ENCODE measurements around the gene TTLL11. TPM values are rescaled to one million over a fixed set of nuclear protein-coding genes. Genes with fewer than 3 reads are reported as not detected.

The TTLL11 gene
- total and polyA plus RNA-seq, 2 of the 8 experiments (the other 6 are each of a cell fraction or from before 2014, with no cell fraction given) = 0.56 to 0.80 TPM

- H2BK15ac ChIP-seq (ENCODE audit: low read length) = no peak overlapping the region
- no peaks in the 10 kb centered on the region for H3K9me3 ChIP-seq (ENCODE audit: insufficient read depth in 2 of 2, low read depth in 1 of 2, low read length in 1 of 2)
- H3K23me2 ChIP-seq (ENCODE audit: low read depth, low read length) = peaks cover 4% of the 10 kb centered on the region; the same call in 1 of the 2 replicates
- ChIA-PET CTCF (ENCODE audit: partially characterized antibody) (interaction anchor here (0.7 kb wide), 1 partner anchor 105 kb away, joined by 3 read pairs; no protein-coding TSS in a partner anchor), POLR2A (ENCODE audit: partially characterized antibody) (no interaction called here)
- FAIRE-seq (no peak), DNase-seq (ENCODE audit: low read depth in 1 of 2, low spot score in 2 of 2) (no peak)
- H3K4me3 ChIP-seq (ENCODE audit: extremely low read depth in 1 of 4, insufficient read depth in 2 of 4, low read depth in 3 of 4, low read length in 4 of 4) = no peak overlapping the region
- H2BK20ac ChIP-seq (ENCODE audit: low read length) = no peak overlapping the region
- H4K20me1 ChIP-seq (replicated peaks in 1 of 2; ENCODE audit: control insufficient read depth in 1 of 2, insufficient read depth in 2 of 2, low read length in 2 of 2) = peaks cover 0 to 2% of the 10 kb centered on the region in 2 experiments
- H2AFZ ChIP-seq (ENCODE audit: low read length) = no peak overlapping the region
- peaks cover 0 to 20% (median 10%) of the 10 kb centered on the region in 4 experiments; a peak in 6 of 7 replicates for H3K4me1 ChIP-seq (replicated peaks in 1 of 4; ENCODE audit: control insufficient read depth in 3 of 4, insufficient read depth in 4 of 4, low read length in 3 of 4)
- 91% methylated on average over 5 of the region's 8 CpGs; no CpG with 5 or more reads in 1 of the 2 experiments for WGBS, 2 experiments (ENCODE audit: extremely low coverage in 1 of 2, insufficient coverage in 1 of 2, insufficient read length in 1 of 2, insufficient replicate concordance in 2 of 2, low coverage in 1 of 2, low lambda C conversion rate in 2 of 2, missing lambda C conversion rate in 1 of 2)
- no peak overlapping the region for H3K9ac ChIP-seq (replicated peaks in 1 of 4; ENCODE audit: extremely low read depth in 1 of 4, low read depth in 3 of 4, low read length in 3 of 4)
- H4K91ac ChIP-seq (replicated peaks; ENCODE audit: insufficient read length, low read length) = peak overlapping the region; percentile 73
- no peak for TF ChIP-seq GABPA (IDR thresholded peaks at IDR 0.05; ENCODE audit: borderline replicate concordance, insufficient read depth, low read length)
- TF ChIP-seq SUZ12 (IDR thresholded peaks at IDR 0.05; ENCODE audit: low read length) = no peak
- H3K4me2 ChIP-seq (ENCODE audit: insufficient read depth in 1 of 2, low read depth in 2 of 2, low read length in 2 of 2) = no peak overlapping the region
- no peak overlapping the region for H2BK12ac ChIP-seq (ENCODE audit: low read depth, low read length)
- no peak overlapping the region for H3K18ac ChIP-seq (ENCODE audit: extremely low read depth, low read length)
- H3K14ac ChIP-seq (ENCODE audit: insufficient read length) = no peak overlapping the region
- H3K56ac ChIP-seq (replicated peaks; ENCODE audit: insufficient read length, low read depth, low read length) = no peak overlapping the region
- no peaks in the 10 kb centered on the region for H3K79me2 ChIP-seq (ENCODE audit: control insufficient read depth in 1 of 2, insufficient read depth in 2 of 2, low read length in 2 of 2)
- H3K27ac ChIP-seq (ENCODE audit: low read depth, low read length) = no peak overlapping the region
- H3K79me1 ChIP-seq (ENCODE audit: low read depth, low read length) = no peaks in the 10 kb centered on the region
- H4K5ac ChIP-seq (ENCODE audit: insufficient read length, low read depth, low read length) = no peak overlapping the region
- H2BK120ac ChIP-seq (replicated peaks; ENCODE audit: low read depth, low read length) = no peak overlapping the region
- H3K27me3 ChIP-seq (replicated peaks in 1 of 4; ENCODE audit: control insufficient read depth in 3 of 4, extremely low read depth in 1 of 4, insufficient read depth in 3 of 4, low read length in 3 of 4) = no peaks in the 10 kb centered on the region
- H3K23ac ChIP-seq (ENCODE audit: insufficient read length) = no peak overlapping the region
- H3K4ac ChIP-seq (replicated peaks; ENCODE audit: insufficient read length, low read depth, low read length) = no peak overlapping the region
- H2BK5ac ChIP-seq (ENCODE audit: low read depth, low read length) = no peak overlapping the region
- peaks cover 0 to 5% (median under 1%) of the 10 kb centered on the region in 4 experiments; a peak in 5 of 8 replicates for H3K36me3 ChIP-seq (ENCODE audit: control insufficient read depth in 2 of 4, insufficient read depth in 4 of 4, low read length in 3 of 4)
- no peak overlapping the region for H2AK5ac ChIP-seq (ENCODE audit: low read depth, low read length)
- no peak overlapping the region for H4K8ac ChIP-seq (ENCODE audit: extremely low read depth, insufficient read depth, low read length)
Measured at GRCh38 chr9:121786998-121787422, 306.1 kb downstream of the TTLL11 start.

Data from H1 (cell line).